Hepatocyte (in vitro differentiated cells): ENCODE measurements around the gene RDH14.

Source experiments
- EZH2phosphoT487 ChIP-seq: fragments of 200-600 bp; sonication (generic); IDR thresholded peaks from one replicate; pipeline ENCODE4 v1.6.1; 2018; ENCODE audit warnings: antibody characterized with exemption, mild to moderate bottlenecking, low read depth, moderate library complexity; ENCODE audit not compliant: unreplicated experiment, severe bottlenecking
- TF ChIP-seq, protein P1 (sequence below): fragments of 200-600 bp; sonication (generic); IDR thresholded peaks from 2 replicates; pipeline ENCODE4 v1.5.1; 2016; ENCODE audit warnings: antibody characterized with exemption, mild to moderate bottlenecking; ENCODE audit not compliant: poor library complexity

- TF ChIP-seq, protein P1, sequence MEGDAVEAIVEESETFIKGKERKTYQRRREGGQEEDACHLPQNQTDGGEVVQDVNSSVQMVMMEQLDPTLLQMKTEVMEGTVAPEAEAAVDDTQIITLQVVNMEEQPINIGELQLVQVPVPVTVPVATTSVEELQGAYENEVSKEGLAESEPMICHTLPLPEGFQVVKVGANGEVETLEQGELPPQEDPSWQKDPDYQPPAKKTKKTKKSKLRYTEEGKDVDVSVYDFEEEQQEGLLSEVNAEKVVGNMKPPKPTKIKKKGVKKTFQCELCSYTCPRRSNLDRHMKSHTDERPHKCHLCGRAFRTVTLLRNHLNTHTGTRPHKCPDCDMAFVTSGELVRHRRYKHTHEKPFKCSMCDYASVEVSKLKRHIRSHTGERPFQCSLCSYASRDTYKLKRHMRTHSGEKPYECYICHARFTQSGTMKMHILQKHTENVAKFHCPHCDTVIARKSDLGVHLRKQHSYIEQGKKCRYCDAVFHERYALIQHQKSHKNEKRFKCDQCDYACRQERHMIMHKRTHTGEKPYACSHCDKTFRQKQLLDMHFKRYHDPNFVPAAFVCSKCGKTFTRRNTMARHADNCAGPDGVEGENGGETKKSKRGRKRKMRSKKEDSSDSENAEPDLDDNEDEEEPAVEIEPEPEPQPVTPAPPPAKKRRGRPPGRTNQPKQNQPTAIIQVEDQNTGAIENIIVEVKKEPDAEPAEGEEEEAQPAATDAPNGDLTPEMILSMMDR = no peak
- no peak for TF ChIP-seq EZH2phosphoT487
Observed at GRCh38 chr2:18600255-18600613, 39.8 kb upstream of the RDH14 start.
